Cardiac muscle cell (in vitro differentiated cells and primary cell): Measurements from ENCODE around the gene POU3F1. TPM values are rescaled to one million over a fixed set of nuclear protein-coding genes. Genes with fewer than 3 reads are reported as not detected.

ENCODE experiments used
- DNase-seq, 2 donors: peaks; one replicate each; pipeline versions ENCODE4 v3.0.0 to v3.0.0-alpha.2; 2010 to 2017; ENCODE audit warnings: low read depth in 1 of 2, low spot score in 1 of 2
- H3K27ac ChIP-seq: fragments of 200-600 bp; sonication (generic); 2 replicates; pipeline ENCODE4 v1.5.1; 2016
- H3K27me3 ChIP-seq: fragments of 200-600 bp; sonication (generic); 2 replicates; pipeline ENCODE4 v1.6.0; 2016; ENCODE audit warnings: control low read depth
- H3K36me3 ChIP-seq: fragments of 200-600 bp; sonication (generic); 2 replicates; pipeline ENCODE4 v1.5.1; 2016; ENCODE audit warnings: control low read depth
- H3K4me1 ChIP-seq: fragments of 200-600 bp; sonication (generic); 2 replicates; pipeline ENCODE4 v1.8.1; 2017; ENCODE audit warnings: low read depth, mild to moderate bottlenecking, mixed run types
- H3K4me3 ChIP-seq: fragments of 200-600 bp; sonication (generic); 2 replicates; pipeline ENCODE4 v1.5.1; 2016; ENCODE audit warnings: mild to moderate bottlenecking
- H3K9me3 ChIP-seq: fragments of 200-600 bp; sonication (generic); 2 replicates; pipeline ENCODE4 v1.5.1; 2017; ENCODE audit warnings: low read depth, mild to moderate bottlenecking, control low read depth
- CTCF ChIP-seq: IDR thresholded peaks from 2 replicates; pipeline ENCODE4 v1.5.1; 2012; ENCODE audit warnings: low read depth, mild to moderate bottlenecking, low read length
- polyA plus RNA-seq: library from polyadenylated mRNA; unstranded; fragments of >200 nt; fragmentation: Nextera tagmentation; extraction: Ambion mirVana; gene quantifications from 2 replicates; pipeline ENCODE4 v1.2.1, GENCODE V29; 2016
- total RNA-seq: library from RNA; depleted of rRNA; stranded (reverse); fragments of >200 nt; gene quantifications from 2 replicates; pipeline ENCODE4 v1.2.3, GENCODE V29; 2016

The POU3F1 gene
- total and polyA plus RNA-seq, 2 experiments from 2014 or later = 0.07 to 0.30 TPM

GRCh38 chr1:38085666-38086330 is 39.2 kb upstream of the POU3F1 start:
- Histone ChIP-seq H3K27me3 (no peaks in the 10 kb centered on the region), H3K27ac (no peak overlapping the region), H3K9me3 (no peaks in the 10 kb centered on the region), H3K4me3 (no peak overlapping the region), H3K36me3 (no peaks in the 10 kb centered on the region), H3K4me1 (no peaks in the 10 kb centered on the region)
- no peak for DNase-seq
- TF ChIP-seq CTCF = no peak

- Histone ChIP-seq H3K27me3 (no peaks in the 10 kb centered on the region), H3K4me3 (no peak overlapping the region), H3K4me1 (no peaks in the 10 kb centered on the region), H3K36me3 (no peaks in the 10 kb centered on the region), H3K9me3 (no peaks in the 10 kb centered on the region), H3K27ac (no peak overlapping the region)
- TF ChIP-seq CTCF = no peak
- DNase-seq = no peak
These were observed 38.1 kb upstream of the POU3F1 start for GRCh38 chr1:38084700-38085099.

- Histone ChIP-seq H3K36me3 (no peaks in the 10 kb centered on the region), H3K27ac (no peak overlapping the region), H3K4me1 (no peaks in the 10 kb centered on the region), H3K9me3 (no peaks in the 10 kb centered on the region), H3K4me3 (no peak overlapping the region), H3K27me3 (no peaks in the 10 kb centered on the region)
- DNase-seq = no peak
- TF ChIP-seq CTCF = no peak
These were observed 37.5 kb upstream of the POU3F1 start for GRCh38 chr1:38084113-38084512.

- no peak for TF ChIP-seq CTCF
- DNase-seq = no peak
- Histone ChIP-seq H3K36me3 (no peaks in the 10 kb centered on the region), H3K9me3 (no peaks in the 10 kb centered on the region), H3K4me3 (no peak overlapping the region), H3K27ac (no peak overlapping the region), H3K4me1 (no peaks in the 10 kb centered on the region), H3K27me3 (no peaks in the 10 kb centered on the region)
These were observed 36.9 kb upstream of the POU3F1 start for GRCh38 chr1:38083541-38083940.

- Histone ChIP-seq H3K9me3 (no peaks in the 10 kb centered on the region), H3K36me3 (no peaks in the 10 kb centered on the region), H3K4me1 (no peaks in the 10 kb centered on the region), H3K27me3 (no peaks in the 10 kb centered on the region), H3K27ac (no peak overlapping the region), H3K4me3 (no peak overlapping the region)
- DNase-seq = no peak
- no peak for TF ChIP-seq CTCF
These were observed 36.2 kb upstream of the POU3F1 start for GRCh38 chr1:38082769-38083263.
